ENCODE measurements around the gene SLC2A11. TPM values are rescaled to one million over a fixed set of nuclear protein-coding genes. Genes with fewer than 3 reads are reported as not detected.
A peak's percentile ranks its signal among the peaks of the same experiment; 100 is the strongest.

The SLC2A11 gene
- total RNA-seq, 2 experiments from 2014 or later = 8.0 to 8.6 TPM

DNA sequence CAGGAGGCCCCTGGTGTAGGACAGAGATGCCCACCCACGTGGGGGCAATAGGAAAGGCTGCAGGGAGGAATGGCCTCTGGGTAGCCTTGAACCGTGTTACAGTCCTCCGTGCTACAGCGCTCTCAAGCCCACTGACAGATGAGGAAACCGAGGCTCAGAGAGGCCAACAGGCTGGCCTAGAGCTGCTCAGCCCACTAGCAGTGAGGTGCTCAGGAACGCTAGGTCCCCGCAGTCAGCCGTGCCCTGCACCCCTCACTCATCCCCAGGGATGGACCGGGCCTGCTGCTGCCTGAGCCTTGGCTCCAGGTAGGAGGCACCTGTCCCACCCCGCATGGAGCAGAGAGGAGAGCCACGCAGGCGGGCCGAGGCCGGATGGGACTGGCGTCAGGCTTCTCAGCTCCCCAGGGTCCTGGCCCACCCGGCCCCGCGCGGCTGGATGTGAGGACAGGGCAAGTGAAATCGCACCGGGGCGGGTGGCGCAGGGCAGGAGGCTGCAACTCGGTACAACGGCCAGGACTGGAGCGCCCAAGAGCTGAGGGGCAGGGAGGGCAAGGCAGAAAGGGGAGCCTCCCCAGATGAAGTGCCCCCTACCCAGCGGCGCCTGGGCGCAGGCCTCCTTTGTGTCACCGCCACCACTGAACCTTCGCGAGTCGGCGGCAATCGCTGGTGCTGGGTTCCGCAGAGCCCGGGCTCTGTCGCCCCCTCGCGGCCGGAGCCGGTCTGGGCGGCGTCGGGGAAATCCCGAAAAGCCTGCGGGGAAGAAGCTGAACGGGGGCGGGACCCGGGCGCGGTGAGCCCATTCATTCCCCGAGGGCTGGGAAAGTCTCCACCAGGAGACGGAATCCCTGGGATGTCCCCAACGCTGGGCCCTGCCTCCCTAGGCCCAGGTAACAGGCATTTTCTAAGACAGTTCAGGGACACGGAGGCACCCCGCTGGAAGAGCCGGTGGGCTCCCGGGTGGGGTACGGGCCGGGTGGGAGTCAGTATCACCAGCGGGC, 8.4 kb upstream of the SLC2A11 start:
- DNase-seq (peak; percentile 87), ATAC-seq (peak; percentile 92)
- Mint-ChIP-seq H3K27ac (no peak overlapping the region), H3K36me3 (ENCODE audit: low read depth) (no peaks in the 10 kb centered on the region), H3K27me3 (peaks cover 2% of the 10 kb centered on the region), H3K4me1 (ENCODE audit: low read depth) (peaks cover 7% of the 10 kb centered on the region), H3K4me3 (no peak overlapping the region), H3K9me3 (no peaks in the 10 kb centered on the region)
- CTCF ChIA-PET = interaction anchor here (0.6 to 6.1 kb wide), 49 partner anchors 9 to 306 kb away, joined by 3 to 49 read pairs (median 4); partner anchors contain the start of genes CABIN1, CHCHD10, DRICH1 and MIF
- TF ChIP-seq, protein P1, sequence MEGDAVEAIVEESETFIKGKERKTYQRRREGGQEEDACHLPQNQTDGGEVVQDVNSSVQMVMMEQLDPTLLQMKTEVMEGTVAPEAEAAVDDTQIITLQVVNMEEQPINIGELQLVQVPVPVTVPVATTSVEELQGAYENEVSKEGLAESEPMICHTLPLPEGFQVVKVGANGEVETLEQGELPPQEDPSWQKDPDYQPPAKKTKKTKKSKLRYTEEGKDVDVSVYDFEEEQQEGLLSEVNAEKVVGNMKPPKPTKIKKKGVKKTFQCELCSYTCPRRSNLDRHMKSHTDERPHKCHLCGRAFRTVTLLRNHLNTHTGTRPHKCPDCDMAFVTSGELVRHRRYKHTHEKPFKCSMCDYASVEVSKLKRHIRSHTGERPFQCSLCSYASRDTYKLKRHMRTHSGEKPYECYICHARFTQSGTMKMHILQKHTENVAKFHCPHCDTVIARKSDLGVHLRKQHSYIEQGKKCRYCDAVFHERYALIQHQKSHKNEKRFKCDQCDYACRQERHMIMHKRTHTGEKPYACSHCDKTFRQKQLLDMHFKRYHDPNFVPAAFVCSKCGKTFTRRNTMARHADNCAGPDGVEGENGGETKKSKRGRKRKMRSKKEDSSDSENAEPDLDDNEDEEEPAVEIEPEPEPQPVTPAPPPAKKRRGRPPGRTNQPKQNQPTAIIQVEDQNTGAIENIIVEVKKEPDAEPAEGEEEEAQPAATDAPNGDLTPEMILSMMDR (IDR thresholded peaks at IDR 0.05) = peak; percentile 97
- POLR2A ChIA-PET = interaction anchor here (0.8 to 1.3 kb wide), 4 partner anchors 9 to 82 kb away, joined by 3 to 7 read pairs (median 4); partner anchors contain the start of genes CHCHD10 and MIF
- intact Hi-C loops (cut with micrococcal nuclease) = loop anchor here (5.0 kb wide), 3 partner anchors 82 to 307 kb away; partner anchors contain the start of gene CHCHD10

DNA sequence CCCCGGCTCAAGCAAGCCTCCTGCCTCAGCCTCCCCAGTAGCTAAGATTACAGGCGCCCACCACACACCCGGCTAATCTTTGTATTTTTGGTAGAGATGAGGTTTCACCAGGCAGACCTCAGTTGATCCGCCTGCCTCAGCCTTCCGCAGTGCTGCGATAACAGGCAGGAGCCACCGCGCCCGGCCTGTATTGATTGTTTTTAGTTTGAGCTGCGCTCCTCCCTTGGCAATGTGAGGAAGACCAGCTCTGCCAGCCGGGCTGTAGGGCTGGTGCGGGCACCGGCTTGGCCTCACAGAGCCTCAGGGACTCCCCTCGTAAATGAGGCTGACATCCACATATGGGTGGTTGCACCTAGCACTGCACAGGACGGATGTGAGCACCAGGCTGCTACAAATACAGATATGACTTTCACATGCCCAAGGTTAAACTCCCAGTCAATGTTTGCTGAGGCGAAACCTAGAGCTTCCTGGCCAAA, 7.5 kb upstream of the SLC2A11 start:
- DNase-seq = no peak
- Mint-ChIP-seq H3K36me3 (ENCODE audit: low read depth) (no peaks in the 10 kb centered on the region), H3K27me3 (peaks cover 2% of the 10 kb centered on the region), H3K4me1 (ENCODE audit: low read depth) (peaks cover 7% of the 10 kb centered on the region), H3K4me3 (no peak overlapping the region), H3K9me3 (no peaks in the 10 kb centered on the region), H3K27ac (no peak overlapping the region)
- ATAC-seq = no peak
- ChIA-PET POLR2A (interaction anchor here (0.8 to 1.3 kb wide), 4 partner anchors 9 to 83 kb away, joined by 3 to 7 read pairs (median 4); partner anchors contain the start of genes CHCHD10 and MIF), CTCF (interaction anchor here (0.6 to 6.1 kb wide), 50 partner anchors 8 to 308 kb away, joined by 3 to 49 read pairs (median 4); partner anchors contain the start of genes CABIN1, CHCHD10, DRICH1 and MIF)
- intact Hi-C loops (cut with micrococcal nuclease) = loop anchor here (5.0 kb wide), 2 partner anchors 223 to 308 kb away; no protein-coding TSS in a partner anchor
- TF ChIP-seq, protein P1 (IDR thresholded peaks at IDR 0.05) = no peak

- DNase-seq = peak; percentile 40
- H3K4me1 Mint-ChIP-seq (ENCODE audit: low read depth) = peaks cover 11% of the 10 kb centered on the region
These were observed 712 bp upstream of the SLC2A11 start for GRCh38 chr22:23856721-23857605.

DNA sequence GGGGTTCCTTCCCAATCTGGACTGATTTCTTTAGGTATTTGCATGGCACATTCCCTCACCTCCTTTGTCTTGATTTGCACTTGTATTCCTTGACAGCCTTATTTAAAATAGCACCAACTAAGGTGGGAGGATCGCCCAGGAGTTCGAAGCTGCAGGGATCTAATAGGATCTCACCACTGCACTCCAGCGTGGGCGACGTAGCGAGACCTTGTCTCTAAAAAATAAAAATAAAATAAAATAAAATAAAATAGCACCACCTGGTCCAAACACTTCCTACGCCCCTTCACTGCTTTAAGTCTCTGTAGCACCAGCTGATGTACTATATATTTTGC, 775 bp downstream of the SLC2A11 start:
- peaks cover 11% of the 10 kb centered on the region for H3K4me1 Mint-ChIP-seq (ENCODE audit: low read depth)
- H3K9me3 Mint-ChIP-seq = no peaks in the 10 kb centered on the region
- H3K4me3 Mint-ChIP-seq = peak overlapping the region; percentile 90
- TF ChIP-seq, protein P1 (IDR thresholded peaks at IDR 0.05) = no peak
- intact Hi-C loops (cut with micrococcal nuclease) = no loop called here
- CTCF ChIA-PET = interaction anchor here (0.9 to 3.4 kb wide), 9 partner anchors 9 to 317 kb away, joined by 3 to 49 read pairs (median 5); partner anchors contain the start of genes MIF and MMP11
- ATAC-seq = no peak
- POLR2A ChIA-PET = interaction anchor here (0.6 to 1.3 kb wide), 6 partner anchors 9 to 606 kb away, joined by 3 to 5 read pairs (median 4); no protein-coding TSS in a partner anchor
- peaks cover 2% of the 10 kb centered on the region for H3K36me3 Mint-ChIP-seq (ENCODE audit: low read depth)
- H3K27me3 Mint-ChIP-seq = no peaks in the 10 kb centered on the region
- peak overlapping the region; percentile 75 for H3K27ac Mint-ChIP-seq
- no peak for DNase-seq

More at GRCh38 chr22:23856721-23857605, 712 bp upstream of the SLC2A11 start:
- peak; percentile 37 for ATAC-seq
- peak overlapping the region; percentile 90 for H3K4me3 Mint-ChIP-seq
- no peaks in the 10 kb centered on the region for H3K27me3 Mint-ChIP-seq
- CTCF ChIA-PET = interaction anchor here (0.8 to 3.4 kb wide), 14 partner anchors 7 to 429 kb away, joined by 3 to 49 read pairs (median 4); partner anchors contain the start of genes MIF and MMP11
- no peaks in the 10 kb centered on the region for H3K9me3 Mint-ChIP-seq
- POLR2A ChIA-PET = interaction anchor here (0.7 to 1.9 kb wide), 7 partner anchors 15 to 560 kb away, joined by 3 to 10 read pairs (median 3); partner anchors contain the start of gene MIF
- H3K36me3 Mint-ChIP-seq (ENCODE audit: low read depth) = no peaks in the 10 kb centered on the region
- H3K27ac Mint-ChIP-seq = peak overlapping the region; percentile 67
- intact Hi-C loops (cut with micrococcal nuclease) = no loop called here
- TF ChIP-seq, protein P1 (IDR thresholded peaks at IDR 0.05) = no peak

All from activated CD8-positive, alpha-beta T cell treated with anti-CD3 and anti-CD28 coated beads for 36 hours (primary cell).